ENCODE measurements around the gene TJAP1. TPM values are rescaled to one million over a fixed set of nuclear protein-coding genes. Genes with fewer than 3 reads are reported as not detected.

Gene TJAP1
- total RNA-seq, 1 experiment from 2014 or later: 25.3 TPM

DNA sequence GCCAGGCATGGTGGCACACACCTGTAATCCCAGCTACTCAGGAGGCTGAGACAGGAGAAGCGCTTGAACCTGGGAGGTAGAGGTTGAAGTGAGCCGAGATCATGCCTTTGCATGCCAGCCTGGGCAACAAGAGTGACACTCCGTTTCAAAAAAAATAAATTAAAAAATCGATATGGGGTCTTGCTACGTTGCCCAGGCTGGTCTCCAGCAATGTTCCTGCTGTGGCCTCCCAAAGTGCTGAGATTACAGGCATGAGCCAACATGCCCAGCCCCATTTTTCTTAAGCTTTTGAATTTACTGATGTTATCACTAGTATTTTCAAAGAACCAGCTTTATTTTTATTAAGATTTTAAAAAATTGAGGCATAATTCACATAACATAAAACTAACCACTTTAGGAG lies 63.1 kb downstream of the TJAP1 start:
- Histone ChIP-seq H3K27me3 (ENCODE audit: control insufficient read depth, insufficient read depth, low read length) (no peaks in the 10 kb centered on the region), H3K4me3 (ENCODE audit: insufficient read depth, low read depth, low read length) (no peak overlapping the region), H3K36me3 (replicated peaks; ENCODE audit: control insufficient read depth, insufficient read depth, low read length) (peaks cover 13% of the 10 kb centered on the region)
- no peak for DNase-seq

DNA sequence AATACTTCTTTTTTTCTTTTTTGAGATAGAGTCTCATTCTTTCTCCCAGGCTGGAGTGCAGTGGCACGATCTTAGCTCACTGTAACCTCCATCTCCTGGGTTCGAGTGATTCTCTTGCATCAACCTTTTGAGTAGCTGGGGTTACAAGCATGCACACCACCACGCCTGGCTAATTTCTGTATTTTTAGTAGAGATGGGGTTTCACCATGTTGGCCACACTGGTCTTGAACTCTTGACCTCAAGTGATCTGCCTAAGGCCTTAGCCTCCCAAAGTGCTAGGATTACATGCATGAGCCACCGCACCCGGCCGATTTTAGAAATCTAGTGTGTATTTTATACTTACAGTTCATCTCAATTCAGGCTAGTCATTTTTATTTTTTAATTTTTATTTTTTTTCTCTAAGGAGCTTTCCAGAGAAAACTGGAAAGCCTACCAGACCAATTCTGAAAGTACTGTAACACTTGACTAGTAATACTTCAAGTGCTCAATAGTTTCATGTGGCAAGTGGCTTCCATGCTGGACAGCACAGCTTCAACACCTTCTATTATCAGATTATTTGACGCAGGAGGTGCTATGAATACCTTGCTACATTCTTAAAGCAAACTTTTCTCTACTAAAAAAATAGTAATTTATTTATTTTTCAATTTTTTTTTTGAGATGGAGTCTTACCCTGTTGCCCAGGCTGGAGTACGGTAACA lies 64.6 kb downstream of the TJAP1 start:
- Histone ChIP-seq H3K27me3 (ENCODE audit: control insufficient read depth, insufficient read depth, low read length) (no peaks in the 10 kb centered on the region), H3K4me3 (ENCODE audit: insufficient read depth, low read depth, low read length) (no peak overlapping the region), H3K36me3 (replicated peaks; ENCODE audit: control insufficient read depth, insufficient read depth, low read length) (peaks cover 21% of the 10 kb centered on the region)
- DNase-seq: no peak

- no peak for DNase-seq
- peaks cover 35% of the 10 kb centered on the region for H3K36me3 ChIP-seq (replicated peaks; ENCODE audit: control insufficient read depth, insufficient read depth, low read length)
- H3K4me3 ChIP-seq (ENCODE audit: insufficient read depth, low read depth, low read length): no peak overlapping the region
- no peaks in the 10 kb centered on the region for H3K27me3 ChIP-seq (ENCODE audit: control insufficient read depth, insufficient read depth, low read length)
These were observed 67.1 kb downstream of the TJAP1 start for GRCh38 chr6:43544461-43544860.

GRCh38 chr6:43547222-43547621 lies 69.9 kb downstream of the TJAP1 start:
- DNase-seq: no peak
- H3K27me3 ChIP-seq (ENCODE audit: control insufficient read depth, insufficient read depth, low read length): no peaks in the 10 kb centered on the region
- H3K36me3 ChIP-seq (replicated peaks; ENCODE audit: control insufficient read depth, insufficient read depth, low read length): peaks cover 52% of the 10 kb centered on the region
- no peak overlapping the region for H3K4me3 ChIP-seq (ENCODE audit: insufficient read depth, low read depth, low read length)

Other genes starting within 250 kb of the TJAP1 start
- gene DNPH1, start 248.1 kb upstream of the TJAP1 start, total RNA-seq (2014; rRNA removed; shearing (Covaris generic)): 73.6 and 85.3 TPM in 2 replicates
- gene TTBK1, start 234.1 kb upstream of the TJAP1 start, total RNA-seq (2014; rRNA removed; shearing (Covaris generic)): not detected in 2 replicates
- gene SLC22A7, start 179.3 kb upstream of the TJAP1 start, total RNA-seq (2014; rRNA removed; shearing (Covaris generic)): not detected in 2 replicates
- 20.1 and 28.1 TPM in 2 replicates for gene CRIP3, start 168.7 kb upstream of the TJAP1 start, total RNA-seq (2014; rRNA removed; shearing (Covaris generic))
- gene ZNF318, start 107.9 kb upstream of the TJAP1 start, total RNA-seq (2014; rRNA removed; shearing (Covaris generic)): 8.1 and 14.5 TPM in 2 replicates
- 17.3 and 18.4 TPM in 2 replicates for gene ABCC10, start 50.0 kb upstream of the TJAP1 start, total RNA-seq (2014; rRNA removed; shearing (Covaris generic))
- gene DLK2, start 22.0 kb upstream of the TJAP1 start, total RNA-seq (2014; rRNA removed; shearing (Covaris generic)): 0.33 and 0.42 TPM in 2 replicates
- gene LRRC73, start 32.8 kb downstream of the TJAP1 start, total RNA-seq (2014; rRNA removed; shearing (Covaris generic)): 0.26 TPM in 1 of 2 replicates, not detected in the other
- 92.9 and 102 TPM in 2 replicates for gene YIPF3, start 39.4 kb downstream of the TJAP1 start, total RNA-seq (2014; rRNA removed; shearing (Covaris generic))
- 40.3 and 40.8 TPM in 2 replicates for gene POLR1C, start 39.5 kb downstream of the TJAP1 start, total RNA-seq (2014; rRNA removed; shearing (Covaris generic))
- 70.9 and 78.3 TPM in 2 replicates for gene XPO5, start 98.5 kb downstream of the TJAP1 start, total RNA-seq (2014; rRNA removed; shearing (Covaris generic))
- gene POLH, start 98.6 kb downstream of the TJAP1 start, total RNA-seq (2014; rRNA removed; shearing (Covaris generic)): 4.7 and 5.0 TPM in 2 replicates
- gene GTPBP2, start 151.7 kb downstream of the TJAP1 start, total RNA-seq (2014; rRNA removed; shearing (Covaris generic)): 59.0 and 64.2 TPM in 2 replicates
- gene MAD2L1BP, start 158.3 kb downstream of the TJAP1 start, total RNA-seq (2014; rRNA removed; shearing (Covaris generic)): 40.0 and 46.5 TPM in 2 replicates
- gene RSPH9, start 167.5 kb downstream of the TJAP1 start, total RNA-seq (2014; rRNA removed; shearing (Covaris generic)): 0.07 TPM in 1 of 2 replicates, not detected in the other
- gene MRPS18A, start 210.2 kb downstream of the TJAP1 start, total RNA-seq (2014; rRNA removed; shearing (Covaris generic)): 77.3 and 102 TPM in 2 replicates

All from H7 (cell line).